Body of pancreas (tissue), 4 donors: ENCODE data around the gene MRPL41.

Source experiments
- CTCF ChIP-seq, 7 experiments: fragments of 450-650 bp in 4 of 7; fragments of 200-600 bp in 3 of 7; sonication (generic) in 3 of 7; IDR thresholded peaks; one replicate each; pipeline ENCODE4 v1.5.1; 2016 to 2019; ENCODE audit warnings: antibody characterized with exemption in 7 of 7
- POLR2A ChIP-seq, 3 donors: fragments of 450-650 bp; IDR thresholded peaks; one replicate each; pipeline ENCODE4 v1.6.1; 2016; ENCODE audit warnings: antibody characterized with exemption in 3 of 3, mild to moderate bottlenecking in 2 of 3

GRCh38 chr9:137579259-137579604 lies 27.6 kb downstream of the MRPL41 start:
- TF ChIP-seq POLR2A (IDR thresholded peaks at IDR 0.05): no peak
- no peak for TF ChIP-seq CTCF (IDR thresholded peaks at IDR 0.05)
